Nephron progenitor cell (in vitro differentiated cells): ENCODE measurements around the gene CAMK2D.
"Not testable (repeated sequence)": the region's sequence is repeated elsewhere in the genome, so short reads cannot be mapped to it uniquely, and the experiment has no call there.

Source experiments
- DNase-seq: peaks from one replicate; pipeline ENCODE4 v3.0.0; 2021
- H3K27ac Mint-ChIP-seq: 2 replicates; pipeline ENCODE4 v1.8.0; 2021; ENCODE audit warnings: mild to moderate bottlenecking, moderate library complexity, mixed read lengths
- H3K27me3 Mint-ChIP-seq: 2 replicates; pipeline ENCODE4 v1.8.0; 2021; ENCODE audit warnings: mild to moderate bottlenecking, low read depth, mixed read lengths; ENCODE audit not compliant: poor library complexity
- H3K36me3 Mint-ChIP-seq: 2 replicates; pipeline ENCODE4 v1.8.0; 2021; ENCODE audit warnings: low read depth, mixed read lengths
- H3K4me1 Mint-ChIP-seq: 2 replicates; pipeline ENCODE4 v1.8.0; 2021; ENCODE audit warnings: mixed read lengths
- H3K4me3 Mint-ChIP-seq: 2 replicates; pipeline ENCODE4 v1.8.0; 2021; ENCODE audit warnings: mild to moderate bottlenecking, moderate library complexity, mixed read lengths
- H3K9me3 Mint-ChIP-seq: 2 replicates; pipeline ENCODE4 v1.8.0; 2021; ENCODE audit warnings: mild to moderate bottlenecking, moderate library complexity, mixed read lengths
- TF ChIP-seq, protein P1 (sequence below): fragments of 200-600 bp; sonication (generic); IDR thresholded peaks from 2 replicates; pipeline ENCODE4 v1.5.0; 2021; ENCODE audit warnings: antibody characterized with exemption

The CAMK2D gene

GRCh38 chr4:113761620-113762185 is at the start of gene CAMK2D:
TSS of gene CAMK2D (minus strand) at chr4:113761738. CDS start at chr4:113761068, 670 bp downstream.
- TF ChIP-seq, protein P1, sequence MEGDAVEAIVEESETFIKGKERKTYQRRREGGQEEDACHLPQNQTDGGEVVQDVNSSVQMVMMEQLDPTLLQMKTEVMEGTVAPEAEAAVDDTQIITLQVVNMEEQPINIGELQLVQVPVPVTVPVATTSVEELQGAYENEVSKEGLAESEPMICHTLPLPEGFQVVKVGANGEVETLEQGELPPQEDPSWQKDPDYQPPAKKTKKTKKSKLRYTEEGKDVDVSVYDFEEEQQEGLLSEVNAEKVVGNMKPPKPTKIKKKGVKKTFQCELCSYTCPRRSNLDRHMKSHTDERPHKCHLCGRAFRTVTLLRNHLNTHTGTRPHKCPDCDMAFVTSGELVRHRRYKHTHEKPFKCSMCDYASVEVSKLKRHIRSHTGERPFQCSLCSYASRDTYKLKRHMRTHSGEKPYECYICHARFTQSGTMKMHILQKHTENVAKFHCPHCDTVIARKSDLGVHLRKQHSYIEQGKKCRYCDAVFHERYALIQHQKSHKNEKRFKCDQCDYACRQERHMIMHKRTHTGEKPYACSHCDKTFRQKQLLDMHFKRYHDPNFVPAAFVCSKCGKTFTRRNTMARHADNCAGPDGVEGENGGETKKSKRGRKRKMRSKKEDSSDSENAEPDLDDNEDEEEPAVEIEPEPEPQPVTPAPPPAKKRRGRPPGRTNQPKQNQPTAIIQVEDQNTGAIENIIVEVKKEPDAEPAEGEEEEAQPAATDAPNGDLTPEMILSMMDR, result no peak
- Mint-ChIP-seq H3K4me3 (peak within 1 kb of the TSS; percentile 95), H3K27me3 (no peaks in the 10 kb centered on the region), H3K9me3 (no peaks in the 10 kb centered on the region), H3K36me3 (no peaks in the 10 kb centered on the region), H3K27ac (peak within 1 kb of the TSS; percentile 99), H3K4me1 (peaks cover 38% of the 10 kb centered on the region)
- peak; percentile 80 for DNase-seq

DNA sequence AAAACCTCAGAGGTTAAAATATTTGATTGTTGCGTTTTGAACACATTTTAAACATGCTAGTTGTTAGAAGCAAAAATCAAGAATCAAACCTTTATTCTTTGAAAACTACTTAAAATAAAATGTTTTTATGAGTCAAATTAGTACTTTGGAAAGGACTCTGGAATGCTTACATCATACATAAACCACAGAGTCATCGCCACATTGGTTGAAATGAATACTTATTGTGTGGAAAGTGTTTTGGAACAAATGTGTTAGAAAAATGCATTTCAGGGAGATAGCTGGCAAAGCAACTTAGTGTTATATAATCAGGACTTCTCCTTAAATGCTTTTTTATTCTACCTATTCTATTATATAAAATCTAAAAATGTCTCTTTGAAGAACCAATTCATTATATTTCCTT is 49.4 kb upstream of the CAMK2D start:
- no peak for DNase-seq
- H3K4me3 Mint-ChIP-seq, result no peak overlapping the region
- no peak overlapping the region for H3K27ac Mint-ChIP-seq
- no peaks in the 10 kb centered on the region for H3K9me3 Mint-ChIP-seq
- no peaks in the 10 kb centered on the region for H3K27me3 Mint-ChIP-seq
- TF ChIP-seq, protein P1, result no peak
- no peaks in the 10 kb centered on the region for H3K4me1 Mint-ChIP-seq
- H3K36me3 Mint-ChIP-seq, result no peaks in the 10 kb centered on the region

- TF ChIP-seq, protein P1, result no peak
- Mint-ChIP-seq H3K27ac (no peak overlapping the region), H3K4me3 (no peak overlapping the region), H3K36me3 (no peaks in the 10 kb centered on the region), H3K9me3 (no peaks in the 10 kb centered on the region), H3K4me1 (no peaks in the 10 kb centered on the region), H3K27me3 (no peaks in the 10 kb centered on the region)
- no peak for DNase-seq
Measured at GRCh38 chr4:113809311-113809710, 47.8 kb upstream of the CAMK2D start.

DNA sequence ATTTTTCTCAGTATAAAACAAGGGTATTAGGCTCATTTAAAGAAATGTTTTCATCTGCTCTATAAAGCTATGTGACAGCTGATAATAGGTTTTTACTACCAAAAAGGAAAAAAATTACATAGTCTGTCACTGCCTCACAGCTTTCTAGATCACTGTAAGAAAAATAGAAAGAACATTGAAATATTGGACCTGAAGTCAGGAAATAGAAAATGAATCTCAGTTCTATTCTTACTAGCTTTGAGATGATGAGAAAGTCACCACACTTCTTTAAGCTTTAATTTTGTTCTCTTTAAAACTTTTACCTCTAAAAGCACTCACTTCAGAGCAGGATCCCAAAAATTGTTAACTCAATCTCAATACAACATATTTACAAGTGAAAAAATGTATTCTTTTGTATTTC is 45.3 kb upstream of the CAMK2D start:
- Mint-ChIP-seq H3K4me1 (no peaks in the 10 kb centered on the region), H3K27ac (no peak overlapping the region), H3K4me3 (no peak overlapping the region), H3K27me3 (no peaks in the 10 kb centered on the region), H3K9me3 (peaks cover 5% of the 10 kb centered on the region), H3K36me3 (no peaks in the 10 kb centered on the region)
- DNase-seq, result no peak
- TF ChIP-seq, protein P1, result no peak

GRCh38 chr4:113801882-113802281 is 40.3 kb upstream of the CAMK2D start:
- TF ChIP-seq, protein P1, result no peak
- Mint-ChIP-seq H3K27me3 (no peaks in the 10 kb centered on the region), H3K9me3 (peaks cover 17% of the 10 kb centered on the region), H3K4me3 (no peak overlapping the region), H3K4me1 (no peaks in the 10 kb centered on the region), H3K27ac (no peak overlapping the region), H3K36me3 (no peaks in the 10 kb centered on the region)
- DNase-seq, result no peak

GRCh38 chr4:113796381-113796780 is 34.8 kb upstream of the CAMK2D start:
- H3K4me3 Mint-ChIP-seq, H3K4me1 Mint-ChIP-seq, H3K36me3 Mint-ChIP-seq, DNase-seq, H3K27me3 Mint-ChIP-seq, H3K27ac Mint-ChIP-seq: not testable (repeated sequence)
- peaks cover 57% of the 10 kb centered on the region for H3K9me3 Mint-ChIP-seq
